HEK293 (cell line): ENCODE results near the gene CPLX1.

Experiments
- CTCF ChIP-seq: fragments of 450-650 bp; formaldehyde crosslinking; IDR thresholded peaks from 2 replicates; pipeline ENCODE4 v1.5.1; 2016; ENCODE audit warnings: missing biosample characterization, missing genetic modification characterization
- ZNF138 ChIP-seq: fragments of 450-650 bp; formaldehyde crosslinking; IDR thresholded peaks from 2 replicates; pipeline ENCODE4 v1.5.1; 2016; ENCODE audit warnings: missing biosample characterization, missing genetic modification characterization, borderline replicate concordance
- ZNF16 ChIP-seq: fragments of 450-650 bp; formaldehyde crosslinking; IDR thresholded peaks from 2 replicates; pipeline ENCODE4 v1.5.1; 2016; ENCODE audit warnings: low read depth, missing biosample characterization, missing genetic modification characterization
- ZNF248 ChIP-seq: fragments of 450-650 bp; formaldehyde crosslinking; IDR thresholded peaks from 2 replicates; pipeline ENCODE4 v1.5.1; 2017; ENCODE audit warnings: missing biosample characterization, missing genetic modification characterization
- ZNF274 ChIP-seq, 2 experiments: fragments of 200-500 bp in 1 of 2; fragments of 450-650 bp in 1 of 2; sonication (Bioruptor generic) in 1 of 2; formaldehyde crosslinking in 1 of 2; IDR thresholded peaks; 2 replicates each; pipeline versions ENCODE4 v1.5.1 to v1.6.1; 2014 to 2016; ENCODE audit warnings: borderline replicate concordance in 1 of 2, inconsistent platforms in 1 of 2, low read length in 1 of 2, missing biosample characterization in 1 of 2, missing genetic modification characterization in 1 of 2
- ZNF335 ChIP-seq: fragments of 450-650 bp; formaldehyde crosslinking; conservative IDR thresholded peaks from 2 replicates; pipeline ENCODE4 v1.5.1; 2016; ENCODE audit warnings: missing biosample characterization, missing genetic modification characterization
- ZNF544 ChIP-seq: fragments of 450-650 bp; formaldehyde crosslinking; IDR thresholded peaks from 2 replicates; pipeline ENCODE4 v1.5.0; 2017; ENCODE audit warnings: missing biosample characterization, missing genetic modification characterization
- ZNF76 ChIP-seq: fragments of 450-650 bp; formaldehyde crosslinking; IDR thresholded peaks from 2 replicates; pipeline ENCODE4; 2016; ENCODE audit warnings: low read depth, missing biosample characterization, missing genetic modification characterization, borderline replicate concordance
- TF ChIP-seq, protein P1 (sequence below): fragments of 450-650 bp; formaldehyde crosslinking; IDR thresholded peaks from 2 replicates; pipeline ENCODE4 v1.5.1; 2017; ENCODE audit warnings: missing biosample characterization, missing genetic modification characterization

DNA sequence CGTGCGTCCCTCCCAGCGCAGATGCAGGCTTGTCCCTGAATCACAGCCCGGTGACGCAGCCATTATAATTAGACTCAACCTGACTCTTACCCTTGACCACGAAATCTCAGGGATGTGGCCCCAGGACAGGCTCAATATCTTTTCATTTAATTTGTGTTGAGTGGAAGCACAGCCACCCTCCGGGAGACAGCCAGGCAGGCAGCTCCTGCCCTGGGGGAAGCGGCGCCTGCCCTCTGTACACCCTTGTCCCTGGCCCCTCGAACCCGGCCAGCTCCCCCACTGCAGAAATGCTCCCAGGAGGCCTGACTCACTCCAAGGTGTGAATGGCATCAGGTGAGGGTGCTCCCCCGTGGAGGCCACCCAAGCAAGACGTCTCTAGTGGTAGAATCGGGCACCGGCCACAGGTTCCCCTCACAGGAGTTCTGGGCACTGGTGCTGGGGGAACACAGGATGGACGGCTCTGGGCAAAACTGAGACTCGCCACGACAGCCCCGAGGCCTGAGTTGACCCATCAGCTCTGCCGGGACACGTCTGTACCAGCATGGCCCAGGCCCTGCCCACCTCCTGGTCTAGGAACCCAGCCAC, 2.7 kb downstream of the CPLX1 start:
- TF ChIP-seq ZNF248 (tag by site-specific recombination) (no peak), ZNF544 (tag by site-specific recombination) (no peak), ZNF138 (tag by site-specific recombination) (no peak), CTCF (tag by site-specific recombination) (no peak), ZNF16 (no peak), ZNF274 (IDR thresholded peaks at IDR 0.05; ENCODE audit: low read length) (no peak), ZNF274 (tag by site-specific recombination; IDR thresholded peaks at IDR 0.05; ENCODE audit: borderline replicate concordance) (no peak), ZNF76 (tag by site-specific recombination) (no peak), ZNF335 (no peak)
- TF ChIP-seq, protein P1, sequence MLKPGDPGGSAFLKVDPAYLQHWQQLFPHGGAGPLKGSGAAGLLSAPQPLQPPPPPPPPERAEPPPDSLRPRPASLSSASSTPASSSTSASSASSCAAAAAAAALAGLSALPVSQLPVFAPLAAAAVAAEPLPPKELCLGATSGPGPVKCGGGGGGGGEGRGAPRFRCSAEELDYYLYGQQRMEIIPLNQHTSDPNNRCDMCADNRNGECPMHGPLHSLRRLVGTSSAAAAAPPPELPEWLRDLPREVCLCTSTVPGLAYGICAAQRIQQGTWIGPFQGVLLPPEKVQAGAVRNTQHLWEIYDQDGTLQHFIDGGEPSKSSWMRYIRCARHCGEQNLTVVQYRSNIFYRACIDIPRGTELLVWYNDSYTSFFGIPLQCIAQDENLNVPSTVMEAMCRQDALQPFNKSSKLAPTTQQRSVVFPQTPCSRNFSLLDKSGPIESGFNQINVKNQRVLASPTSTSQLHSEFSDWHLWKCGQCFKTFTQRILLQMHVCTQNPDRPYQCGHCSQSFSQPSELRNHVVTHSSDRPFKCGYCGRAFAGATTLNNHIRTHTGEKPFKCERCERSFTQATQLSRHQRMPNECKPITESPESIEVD (tag by site-specific recombination) = no peak
